Right lobe of liver (tissue), 6 donors: ENCODE results near the gene GKN2. TPM values are rescaled to one million over a fixed set of nuclear protein-coding genes. Genes with fewer than 3 reads are reported as not detected.

Experiments used
- ATAC-seq, 4 donors: fragments of 200-7000 bp; cut with Tn5 transposase; one replicate each; pipeline ENCODE4 v1.9.1; 2020; ENCODE audit warnings: mild to moderate bottlenecking in 4 of 4, moderate library complexity in 4 of 4
- DNase-seq, 3 donors: peaks; one replicate each; pipeline ENCODE4 v3.0.0-alpha.2; 2020
- H3K27ac ChIP-seq, 3 donors: fragments of 200-600 bp; one replicate each; pipeline ENCODE4 v1.8.0; 2022
- H3K27me3 ChIP-seq, 2 donors: fragments of 200-600 bp; one replicate each; pipeline ENCODE4 v1.8.0; 2022
- H3K36me3 ChIP-seq, 4 donors: fragments of 200-600 bp; sonication (generic) in 1 of 4; one replicate each; pipeline versions ENCODE4 v1.5.1 to v1.8.0; 2017 to 2022; ENCODE audit warnings: control low read depth in 1 of 4
- H3K4me1 ChIP-seq, 4 donors: fragments of 200-600 bp; sonication (generic) in 1 of 4; one replicate each; pipeline versions ENCODE4 v1.5.1 to v1.8.0; 2017 to 2022; ENCODE audit warnings: control low read depth in 1 of 4
- H3K4me3 ChIP-seq, 3 donors: fragments of 200-600 bp; one replicate each; pipeline ENCODE4 v1.8.0; 2022
- H3K9me3 ChIP-seq, 4 donors: fragments of 200-600 bp; sonication (generic) in 1 of 4; one replicate each; pipeline versions ENCODE4 v1.5.1 to v1.8.0; 2017 to 2022; ENCODE audit warnings: control low read depth in 1 of 4
- POLR2A ChIP-seq: fragments of 450-650 bp; IDR thresholded peaks from one replicate; pipeline ENCODE4 v1.6.1; 2017; ENCODE audit warnings: antibody characterized with exemption, mild to moderate bottlenecking
- WGBS: methylation state at CpG from one replicate; pipeline ENCODE4 v1.1.6; 2018; ENCODE audit warnings: low coverage, low lambda C conversion rate; ENCODE audit not compliant: insufficient coverage; ENCODE audit errors: missing lambda C conversion rate; 5-methylcytosine and 5-hydroxymethylcytosine counted together
- intact Hi-C, 2 donors: fragments of 100-400 bp; cut with DNase I; formaldehyde crosslinking; loops; one replicate each; pipeline versions ENCODE4 v1.11.2 to v1.14.1; 2022
- total RNA-seq, 6 experiments: library from RNA; depleted of rRNA in 2 of 6; stranded (reverse); fragments of >200 nt in 2 of 6; fragmentation: NEBNext Ultra II Directional in 3 of 6; extraction: Animal tissue kit (Norgen Biotek cat#: 25700) in 3 of 6; gene quantifications; one replicate each; pipeline versions ENCODE4 v1.1.0 to v1.2.4, GENCODE V29; 2016 to 2023
- TF ChIP-seq, protein P1 (sequence below), 4 donors: fragments of 200-600 bp in 3 of 4; fragments of 450-650 bp in 1 of 4; IDR thresholded peaks; one replicate each; pipeline versions ENCODE4 v1.5.1 to v1.8.0; 2016 to 2022; ENCODE audit warnings: antibody characterized with exemption in 4 of 4, mild to moderate bottlenecking in 2 of 4
- donor health status: DM: no; HTN: yes; CAD: no.
- donor health status: DM: no; HTN: no; CAD: no.
- donor health status: DM: no; HTN: no; CAD: no.
- donor health status: DM: no; HTN: yes; CAD: no.
- donor health status: DM: no; HTN: yes; CAD: no.

The GKN2 gene
- total RNA-seq, 6 experiments from 2014 or later = not detected

DNA sequence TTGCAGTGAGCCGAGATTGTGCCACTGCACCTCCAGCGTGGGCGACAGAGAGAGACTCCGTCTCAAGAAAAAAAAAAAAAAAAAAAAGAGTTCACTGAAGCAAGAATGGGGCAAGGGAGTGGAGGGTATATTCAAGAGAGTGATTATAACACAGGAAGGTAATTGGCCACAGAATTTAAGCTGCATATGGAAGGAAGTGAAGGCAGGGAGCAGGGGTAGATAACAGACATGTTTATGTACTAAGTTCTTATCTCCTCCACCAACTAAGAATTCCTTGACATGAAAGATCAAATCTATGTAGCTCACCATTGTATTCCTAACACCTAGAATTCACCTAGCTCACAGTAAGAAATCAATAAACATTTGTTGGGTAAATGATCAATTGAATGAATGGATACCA lies 37.3 kb downstream of the GKN2 start:
- ATAC-seq = no peak
- Histone ChIP-seq H3K4me1 (peaks cover 0 to 23% (median 3%) of the 10 kb centered on the region in 4 donors), H3K36me3 (no peaks in the 10 kb centered on the region), H3K4me3 (no peak overlapping the region), H3K27ac (no peak overlapping the region), H3K27me3 (no peaks in the 10 kb centered on the region), H3K9me3 (no peaks in the 10 kb centered on the region)
- 77% methylated on average over 4 of the region's 4 CpGs for WGBS
- TF ChIP-seq, protein P1, sequence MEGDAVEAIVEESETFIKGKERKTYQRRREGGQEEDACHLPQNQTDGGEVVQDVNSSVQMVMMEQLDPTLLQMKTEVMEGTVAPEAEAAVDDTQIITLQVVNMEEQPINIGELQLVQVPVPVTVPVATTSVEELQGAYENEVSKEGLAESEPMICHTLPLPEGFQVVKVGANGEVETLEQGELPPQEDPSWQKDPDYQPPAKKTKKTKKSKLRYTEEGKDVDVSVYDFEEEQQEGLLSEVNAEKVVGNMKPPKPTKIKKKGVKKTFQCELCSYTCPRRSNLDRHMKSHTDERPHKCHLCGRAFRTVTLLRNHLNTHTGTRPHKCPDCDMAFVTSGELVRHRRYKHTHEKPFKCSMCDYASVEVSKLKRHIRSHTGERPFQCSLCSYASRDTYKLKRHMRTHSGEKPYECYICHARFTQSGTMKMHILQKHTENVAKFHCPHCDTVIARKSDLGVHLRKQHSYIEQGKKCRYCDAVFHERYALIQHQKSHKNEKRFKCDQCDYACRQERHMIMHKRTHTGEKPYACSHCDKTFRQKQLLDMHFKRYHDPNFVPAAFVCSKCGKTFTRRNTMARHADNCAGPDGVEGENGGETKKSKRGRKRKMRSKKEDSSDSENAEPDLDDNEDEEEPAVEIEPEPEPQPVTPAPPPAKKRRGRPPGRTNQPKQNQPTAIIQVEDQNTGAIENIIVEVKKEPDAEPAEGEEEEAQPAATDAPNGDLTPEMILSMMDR (IDR thresholded peaks at IDR 0.05) = no peak
- TF ChIP-seq POLR2A = no peak
- intact Hi-C loops = loop anchor here (10.0 kb wide), 2 partner anchors 191 to 431 kb away; no protein-coding TSS in a partner anchor
- DNase-seq = no peak

DNA sequence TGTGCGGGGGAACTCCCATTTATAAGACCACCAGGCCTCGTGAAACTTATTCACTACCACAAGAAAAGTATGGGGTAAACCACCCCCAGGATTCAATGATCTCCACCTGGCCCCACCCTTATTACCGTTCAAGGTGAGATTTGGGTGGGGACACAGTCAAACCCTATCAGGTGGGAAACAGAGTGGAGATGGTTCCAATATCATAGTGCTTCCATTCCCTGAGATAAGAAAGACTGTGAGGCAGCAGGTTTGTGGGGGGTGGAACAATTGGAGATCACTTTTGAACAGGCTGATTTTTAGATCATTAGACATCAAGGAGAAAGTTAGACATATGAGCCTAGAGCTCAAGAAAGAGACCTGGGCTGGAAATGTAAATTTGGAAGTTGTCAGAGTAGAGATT lies 39.3 kb downstream of the GKN2 start:
- no peak for ATAC-seq
- no peaks in the 10 kb centered on the region for H3K27me3 ChIP-seq
- no peaks in the 10 kb centered on the region for H3K36me3 ChIP-seq
- WGBS = 96% methylated on average over 3 of the region's 3 CpGs
- no peaks in the 10 kb centered on the region for H3K9me3 ChIP-seq
- TF ChIP-seq, protein P1 (IDR thresholded peaks at IDR 0.05) = no peak
- no peak for TF ChIP-seq POLR2A
- H3K27ac ChIP-seq = no peak overlapping the region
- DNase-seq = no peak
- no peak overlapping the region for H3K4me3 ChIP-seq
- peaks cover 0 to 23% (median 0%) of the 10 kb centered on the region in 4 donors for H3K4me1 ChIP-seq
- intact Hi-C loops = loop anchor here (10.0 kb wide), 2 partner anchors 189 to 429 kb away; no protein-coding TSS in a partner anchor

DNA sequence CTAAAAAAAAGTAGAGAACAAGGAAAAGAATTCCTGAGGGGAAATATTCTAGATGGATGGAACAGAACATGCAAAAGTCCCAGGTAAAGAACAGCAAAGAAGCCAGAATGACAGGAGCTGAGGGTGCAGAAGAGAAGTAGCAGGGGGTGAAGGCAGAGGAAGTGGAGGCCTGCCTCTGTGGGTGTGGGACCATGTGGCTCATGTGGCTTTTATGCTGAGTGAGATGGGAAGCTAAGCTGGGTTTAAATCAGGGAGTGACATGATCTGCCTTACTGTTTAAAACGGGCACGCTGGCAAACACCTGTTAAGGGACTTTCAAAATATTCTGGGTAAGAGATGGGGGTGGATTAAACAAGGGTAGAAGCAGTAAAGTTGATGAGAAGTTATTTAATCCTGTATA lies 40.0 kb downstream of the GKN2 start:
- Histone ChIP-seq H3K4me1 (peaks cover 0 to 26% (median 0%) of the 10 kb centered on the region in 4 donors), H3K27me3 (no peaks in the 10 kb centered on the region), H3K27ac (no peak overlapping the region), H3K4me3 (no peak overlapping the region), H3K9me3 (no peaks in the 10 kb centered on the region), H3K36me3 (no peaks in the 10 kb centered on the region)
- TF ChIP-seq POLR2A = no peak
- TF ChIP-seq, protein P1 (IDR thresholded peaks at IDR 0.05) = no peak
- ATAC-seq (peak in 2 of 4 donors; percentile 12 to 23), DNase-seq (no peak)
- WGBS = 15% methylated on average over 2 of the region's 2 CpGs
- intact Hi-C loops = loop anchor here (10.0 kb wide), 2 partner anchors 188 to 428 kb away; no protein-coding TSS in a partner anchor

DNA sequence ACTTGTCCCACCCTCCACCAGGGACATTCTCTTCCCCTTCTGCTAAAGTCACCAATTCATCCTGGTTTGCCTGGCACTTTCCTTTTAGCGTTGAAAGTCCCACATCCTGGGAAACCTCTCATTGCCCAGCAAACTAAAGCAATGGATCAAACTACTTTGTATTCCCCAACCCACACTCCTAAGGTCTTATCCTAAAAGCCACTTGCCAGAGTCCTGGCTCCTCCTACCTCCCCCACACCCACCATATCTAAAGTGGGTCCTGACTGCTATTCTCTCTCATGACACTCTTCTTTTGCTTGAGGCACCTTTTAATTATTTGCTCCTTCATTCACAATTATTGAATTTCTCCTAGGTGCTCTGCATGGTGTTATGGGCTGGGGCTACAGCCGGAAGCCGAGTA lies 40.6 kb downstream of the GKN2 start:
- no peak for ATAC-seq
- TF ChIP-seq POLR2A = no peak
- TF ChIP-seq, protein P1 (IDR thresholded peaks at IDR 0.05) = no peak
- Histone ChIP-seq H3K36me3 (no peaks in the 10 kb centered on the region), H3K9me3 (no peaks in the 10 kb centered on the region), H3K4me3 (no peak overlapping the region), H3K27ac (no peak overlapping the region), H3K4me1 (peaks cover 0 to 25% (median 0%) of the 10 kb centered on the region in 4 donors), H3K27me3 (no peaks in the 10 kb centered on the region)
- 92% methylated on average over 3 of the region's 3 CpGs for WGBS
- no peak for DNase-seq
- intact Hi-C loops = loop anchor here (10.0 kb wide), 2 partner anchors 187 to 427 kb away; no protein-coding TSS in a partner anchor
